Measurements from ENCODE around the gene WDFY4.

DNA sequence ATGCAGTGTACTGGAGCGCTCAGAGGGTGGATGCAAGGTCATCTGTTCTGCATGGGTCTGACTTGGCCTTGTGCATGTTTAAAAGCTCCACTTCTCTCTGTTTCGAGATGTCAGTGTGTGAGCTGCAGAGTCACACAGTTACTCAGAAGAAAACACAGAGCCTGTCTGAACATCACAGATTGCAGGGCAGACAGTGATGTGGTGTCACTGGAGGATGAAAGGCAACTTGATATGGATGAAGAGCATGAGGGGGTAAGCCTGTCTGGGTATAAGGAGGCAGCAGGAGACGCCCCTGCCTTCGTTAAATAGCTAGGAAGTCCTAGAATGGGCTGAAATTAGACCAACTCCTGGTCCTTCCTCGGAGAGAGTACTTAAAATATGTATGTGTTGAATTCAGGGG lies 322.5 kb downstream of the WDFY4 start:
- TF ChIP-seq, protein P1, sequence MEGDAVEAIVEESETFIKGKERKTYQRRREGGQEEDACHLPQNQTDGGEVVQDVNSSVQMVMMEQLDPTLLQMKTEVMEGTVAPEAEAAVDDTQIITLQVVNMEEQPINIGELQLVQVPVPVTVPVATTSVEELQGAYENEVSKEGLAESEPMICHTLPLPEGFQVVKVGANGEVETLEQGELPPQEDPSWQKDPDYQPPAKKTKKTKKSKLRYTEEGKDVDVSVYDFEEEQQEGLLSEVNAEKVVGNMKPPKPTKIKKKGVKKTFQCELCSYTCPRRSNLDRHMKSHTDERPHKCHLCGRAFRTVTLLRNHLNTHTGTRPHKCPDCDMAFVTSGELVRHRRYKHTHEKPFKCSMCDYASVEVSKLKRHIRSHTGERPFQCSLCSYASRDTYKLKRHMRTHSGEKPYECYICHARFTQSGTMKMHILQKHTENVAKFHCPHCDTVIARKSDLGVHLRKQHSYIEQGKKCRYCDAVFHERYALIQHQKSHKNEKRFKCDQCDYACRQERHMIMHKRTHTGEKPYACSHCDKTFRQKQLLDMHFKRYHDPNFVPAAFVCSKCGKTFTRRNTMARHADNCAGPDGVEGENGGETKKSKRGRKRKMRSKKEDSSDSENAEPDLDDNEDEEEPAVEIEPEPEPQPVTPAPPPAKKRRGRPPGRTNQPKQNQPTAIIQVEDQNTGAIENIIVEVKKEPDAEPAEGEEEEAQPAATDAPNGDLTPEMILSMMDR (IDR thresholded peaks at IDR 0.05; ENCODE audit: insufficient read depth, low read depth, low read length), result no peak
- TF ChIP-seq EZH2 (IDR thresholded peaks at IDR 0.05; ENCODE audit: insufficient read depth, low read length), result no peak

Measured in astrocyte (in vitro differentiated cells and primary cell).